SKM-1 (cell line): ENCODE measurements around the gene LRRTM1.

Source experiments
- DNase-seq: peaks from one replicate; lab custom pipeline; 2025; ENCODE audit not compliant: unreplicated experiment; lab: John Stamatoyannopoulos, UW

Gene LRRTM1

DNA sequence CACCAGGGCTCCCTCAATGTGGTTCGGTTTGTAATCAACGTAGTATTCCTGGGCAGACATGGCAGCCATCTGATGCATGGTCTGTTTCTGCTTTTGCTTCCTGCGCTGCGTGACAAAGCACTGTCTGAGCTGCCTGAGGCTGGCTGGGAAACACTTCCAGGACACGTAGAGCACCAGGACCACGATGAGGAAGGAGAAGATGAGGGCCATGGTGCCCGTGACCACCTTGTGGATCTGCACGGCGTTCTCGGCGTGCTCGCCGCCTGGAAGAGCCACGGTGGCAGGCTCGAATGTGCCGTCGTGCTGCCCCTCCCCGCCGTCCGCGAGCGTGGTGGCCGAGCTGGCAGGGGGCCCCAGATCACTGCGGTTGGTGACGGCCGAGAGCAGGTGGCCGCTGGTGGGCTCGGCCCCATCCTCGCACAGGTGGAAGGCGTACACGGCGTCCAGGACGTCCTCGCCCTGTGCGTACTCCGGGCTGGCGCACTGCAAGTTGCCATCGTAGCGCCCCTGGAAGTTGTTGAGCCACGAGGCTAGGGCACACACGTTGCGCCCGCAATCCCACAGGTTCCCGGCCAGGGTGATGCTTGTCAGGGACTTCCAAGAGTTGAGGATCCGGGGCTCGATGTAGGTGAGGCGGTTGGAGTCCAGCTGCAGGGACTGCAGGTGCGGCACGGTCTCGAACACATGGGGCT is 2.1 kb downstream of the LRRTM1 start:
- no peak for DNase-seq

GRCh38 chr2:80302001-80302313 is 2.6 kb downstream of the LRRTM1 start:
- no peak for DNase-seq

GRCh38 chr2:80300954-80301353 is 3.6 kb downstream of the LRRTM1 start:
- no peak for DNase-seq

DNA sequence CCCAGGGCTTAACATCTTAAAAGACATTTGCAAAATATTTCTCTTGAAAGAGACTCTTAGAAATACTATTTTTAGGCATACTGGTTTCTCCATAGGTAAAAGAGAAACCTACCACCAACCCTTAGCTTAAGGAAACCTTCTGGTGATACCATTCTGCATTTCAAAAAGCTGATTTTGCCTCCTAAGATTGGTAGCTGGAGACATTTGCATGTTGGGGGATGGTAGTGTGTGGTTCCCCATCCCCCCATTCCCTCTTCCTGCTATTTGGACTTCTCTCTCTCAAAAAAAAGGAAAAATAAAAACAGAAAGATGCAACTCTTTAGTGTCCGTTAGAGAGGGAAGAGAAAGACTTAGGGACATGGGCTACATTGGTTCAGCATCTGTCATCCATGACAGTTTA is 4.2 kb downstream of the LRRTM1 start:
- DNase-seq, result no peak

GRCh38 chr2:80299661-80300060 is 4.9 kb downstream of the LRRTM1 start:
- DNase-seq, result no peak

DNA sequence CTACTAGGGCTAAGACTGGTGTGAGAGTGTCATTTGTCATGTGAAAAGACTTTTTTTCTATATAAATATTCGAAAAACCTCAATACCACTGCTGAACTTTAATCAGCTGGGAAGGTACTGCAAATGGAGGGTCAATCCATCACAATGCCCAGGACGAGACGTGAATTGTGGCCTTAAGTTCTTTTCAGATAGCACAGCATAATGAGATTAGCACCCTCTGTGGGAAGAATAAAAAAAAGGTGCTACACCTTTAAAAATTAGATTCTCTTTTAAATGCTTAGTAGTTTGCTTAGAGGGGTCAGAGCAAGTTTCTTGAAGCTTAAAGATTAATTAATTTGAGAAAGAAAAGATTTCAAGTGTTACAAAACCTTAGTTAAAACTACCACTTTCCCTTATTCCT is 5.6 kb downstream of the LRRTM1 start:
- no peak for DNase-seq

- no peak for DNase-seq
Observed at GRCh38 chr2:80293039-80293438, 11.5 kb downstream of the LRRTM1 start.

DNA sequence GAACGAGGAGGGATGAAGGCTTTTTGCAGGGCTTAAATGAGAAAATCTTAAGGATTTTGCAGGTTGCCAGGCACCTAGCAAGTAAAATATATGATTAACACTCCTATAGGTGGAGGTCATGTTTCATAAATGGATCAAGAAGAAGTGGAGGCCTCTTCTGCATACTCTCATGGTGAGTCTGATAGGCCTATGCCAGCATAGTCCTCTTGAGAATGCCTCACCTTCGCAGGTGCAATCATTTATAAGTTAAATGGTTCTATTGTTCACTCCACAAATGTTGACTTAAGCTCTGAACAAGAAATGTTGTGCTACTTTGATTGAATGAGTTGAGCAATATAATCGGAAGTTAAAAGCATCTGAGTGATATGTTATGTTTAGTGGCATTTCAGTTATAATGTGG is 12.1 kb downstream of the LRRTM1 start:
- DNase-seq, result no peak

DNA sequence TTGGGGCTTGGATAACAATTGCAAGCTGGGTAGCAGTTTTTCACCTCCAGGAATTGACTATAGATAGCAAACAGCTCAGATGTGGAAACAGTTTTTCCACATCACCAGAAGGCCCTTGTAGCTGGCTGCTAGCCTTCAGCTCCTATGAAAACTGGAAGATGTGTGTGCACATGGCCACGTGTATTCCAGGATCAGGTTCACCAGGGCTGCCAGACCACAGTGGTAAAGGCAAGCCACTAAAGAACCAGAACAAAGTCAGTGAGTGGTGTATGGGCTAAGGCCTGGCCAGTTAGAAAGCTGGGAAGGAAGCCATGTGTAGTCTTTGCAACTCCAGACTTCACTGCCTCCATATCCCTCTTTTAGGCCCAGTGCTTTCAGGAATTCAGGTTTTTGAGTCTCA is 12.9 kb downstream of the LRRTM1 start:
- DNase-seq, result no peak

DNA sequence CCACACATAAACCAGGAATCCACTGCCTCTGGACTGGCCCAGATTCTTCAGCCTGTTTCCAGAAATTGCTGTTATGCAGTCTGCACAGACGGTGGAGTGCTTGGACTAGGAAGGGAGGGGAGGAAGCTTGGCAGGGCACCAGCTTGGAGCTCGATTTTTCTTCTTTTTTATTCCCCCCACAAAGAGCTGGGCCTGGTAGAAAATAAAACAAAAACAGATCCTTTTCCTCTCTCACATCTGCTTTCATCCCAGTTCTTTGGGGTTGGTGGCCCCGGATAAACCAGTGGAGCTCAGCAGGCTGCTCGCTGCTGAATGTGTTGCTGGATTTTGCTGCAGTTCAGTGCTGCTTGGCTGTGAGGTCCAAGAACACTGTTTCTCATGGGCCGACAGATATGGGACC is 16.0 kb downstream of the LRRTM1 start:
- DNase-seq, result no peak

GRCh38 chr2:80281049-80281448 is 23.5 kb downstream of the LRRTM1 start:
- DNase-seq, result no peak

GRCh38 chr2:80280598-80280997 is 24.0 kb downstream of the LRRTM1 start:
- no peak for DNase-seq

- no peak for DNase-seq
Observed at GRCh38 chr2:80269806-80270205, 34.7 kb downstream of the LRRTM1 start.

- DNase-seq, result no peak
Observed at GRCh38 chr2:80266231-80266630, 38.3 kb downstream of the LRRTM1 start.

- DNase-seq, result no peak
Observed at GRCh38 chr2:80259292-80259691, 45.3 kb downstream of the LRRTM1 start.

GRCh38 chr2:80258793-80259192 is 45.8 kb downstream of the LRRTM1 start:
- no peak for DNase-seq

DNA sequence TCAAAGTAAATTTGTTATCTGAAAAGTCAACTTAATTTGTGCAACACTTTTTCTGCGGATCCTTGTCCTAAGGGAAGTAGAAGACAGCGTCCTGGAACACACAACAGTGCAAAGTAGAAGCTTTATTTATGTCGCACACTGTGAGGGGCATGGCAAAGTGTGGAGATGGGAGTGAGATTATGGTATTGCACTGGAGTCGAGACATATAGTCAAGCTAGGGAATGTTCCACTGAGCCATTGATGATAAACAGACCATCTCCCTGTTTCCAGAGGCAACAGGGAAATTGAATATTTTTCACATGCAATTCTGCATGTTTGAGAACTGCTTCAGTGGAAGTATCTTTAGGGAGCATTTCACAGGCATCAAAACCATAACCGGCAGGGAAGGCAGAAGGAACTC is 46.2 kb downstream of the LRRTM1 start:
- no peak for DNase-seq

- no peak for DNase-seq
Observed at GRCh38 chr2:80257450-80257849, 47.1 kb downstream of the LRRTM1 start.

DNA sequence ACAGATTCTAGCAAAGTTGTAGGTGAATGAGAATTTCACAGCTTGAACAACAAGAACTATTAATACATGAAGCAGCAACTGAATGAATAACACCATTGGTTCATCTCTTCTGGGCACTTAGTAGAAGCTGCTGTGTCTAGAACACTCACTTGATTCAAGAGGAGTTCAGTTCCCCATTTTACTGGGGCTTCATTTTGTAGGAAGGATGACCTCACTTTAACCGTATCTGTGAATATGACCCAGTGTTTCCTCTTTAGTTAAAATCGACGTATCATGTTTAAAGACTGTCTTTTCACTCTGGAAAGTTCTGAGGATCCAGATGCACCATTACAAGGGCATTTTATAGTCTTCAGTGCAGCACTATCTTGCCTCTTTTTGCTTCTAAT is 47.8 kb downstream of the LRRTM1 start:
- no peak for DNase-seq

DNA sequence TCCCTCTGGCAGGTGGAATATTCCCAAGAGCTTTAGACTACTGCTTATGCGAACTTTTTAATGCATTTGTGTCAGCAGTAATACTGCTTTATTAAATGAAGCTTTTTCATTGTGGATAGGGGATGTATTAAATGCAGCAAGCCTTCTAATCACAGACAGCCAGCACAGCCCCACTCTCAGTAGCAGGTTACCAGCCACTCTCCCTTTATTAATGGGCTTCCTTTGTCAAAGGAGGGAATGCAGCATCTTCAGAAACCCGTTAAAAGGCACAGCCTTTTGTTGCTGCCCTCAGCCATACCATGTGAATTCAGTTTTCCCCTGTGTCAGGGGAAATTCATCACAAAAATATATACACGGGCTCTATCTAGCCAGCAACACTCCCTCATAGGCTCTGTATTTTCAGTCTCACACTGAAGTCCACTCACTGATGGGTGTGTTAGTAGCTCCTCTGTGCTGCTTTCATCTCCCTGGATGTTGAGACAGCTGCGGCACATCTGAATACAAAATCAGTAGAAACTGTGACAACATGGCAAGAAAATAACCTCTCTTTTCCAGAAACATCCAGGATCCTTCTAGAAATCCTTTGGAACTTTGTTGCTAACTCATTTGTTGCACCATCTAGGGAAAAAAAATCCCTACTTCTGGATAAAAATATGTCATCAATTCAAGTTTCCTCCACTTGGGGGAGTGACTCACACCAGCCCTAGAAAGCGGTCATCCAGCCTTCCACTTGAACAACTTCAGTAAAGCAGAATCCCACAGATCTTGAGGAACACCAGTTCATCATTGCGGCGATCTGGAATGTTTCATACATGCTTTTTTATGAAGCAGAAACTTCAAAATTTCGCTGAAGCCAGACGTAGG is 48.4 kb downstream of the LRRTM1 start:
- DNase-seq, result no peak

DNA sequence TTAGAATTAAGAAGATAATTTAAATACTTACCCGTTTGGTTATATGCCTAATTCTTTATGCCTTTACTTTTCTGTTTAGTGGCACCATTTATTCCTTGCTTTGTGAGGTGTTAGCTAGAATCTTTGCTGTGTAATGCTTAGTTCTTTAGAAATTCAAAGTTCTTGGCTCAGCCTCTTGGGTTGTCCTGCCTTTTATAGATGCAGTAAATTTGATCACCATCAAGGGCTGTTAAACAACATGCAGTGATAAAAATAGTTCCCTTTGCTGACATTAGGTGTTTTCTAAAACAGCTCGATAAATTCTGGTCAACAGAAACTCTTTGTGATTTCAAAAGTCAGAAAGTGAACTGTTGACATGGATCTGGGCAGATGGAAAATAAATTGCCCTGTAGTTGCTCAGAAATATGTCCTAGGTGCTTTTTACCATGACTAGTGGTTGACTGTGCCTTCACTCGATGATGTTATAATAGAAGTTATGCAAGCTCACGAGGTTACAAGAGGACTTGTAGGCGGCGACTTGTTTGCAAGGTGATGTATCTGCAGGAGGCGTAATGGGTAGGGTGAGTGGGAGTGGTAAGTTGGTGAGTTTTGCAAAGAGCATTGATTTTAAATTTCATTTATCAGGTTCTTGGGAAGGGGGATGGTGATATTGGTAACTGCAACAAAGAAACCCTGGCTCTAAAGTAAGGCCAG is 52.1 kb downstream of the LRRTM1 start:
- DNase-seq, result no peak
